B cell (primary cell): ENCODE results near the gene PCAT7. TPM values are rescaled to one million over a fixed set of nuclear protein-coding genes. Genes with fewer than 3 reads are reported as not detected.

Experiments
- ATAC-seq: fragments of 200-7000 bp; cut with Tn5 transposase; one replicate; pipeline ENCODE4 v1.10.0; 2021; ENCODE audit warnings: low read depth, mild to moderate bottlenecking, moderate number of reproducible peaks, moderate library complexity
- CTCF ChIA-PET: fragments of 350-600 bp; sonication (Branson Sonifier 250); formaldehyde crosslinking; loops from one replicate; lab custom pipeline; 2021; ENCODE audit warnings: antibody characterized with exemption, inconsistent platforms; lab: Charles Lee
- POLR2A ChIA-PET: fragments of 350-600 bp; sonication (Branson Sonifier 250); formaldehyde crosslinking; loops from one replicate; lab custom pipeline; 2021; ENCODE audit warnings: antibody characterized with exemption; lab: Charles Lee
- DNase-seq: peaks from one replicate; pipeline ENCODE4 v3.0.0; 2013
- H2AFZ ChIP-seq: 2 replicates; pipeline ENCODE4 v1.6.1; 2012; ENCODE audit warnings: mild to moderate bottlenecking, low read depth, low read length; ENCODE audit not compliant: insufficient read depth, poor library complexity, severe bottlenecking
- H3K27ac ChIP-seq, 2 donors: 1 replicate in 1 of 2; 2 replicates in 1 of 2; pipeline ENCODE4 v1.5.1; 2012 to 2013; ENCODE audit warnings: low read length in 2 of 2, mild to moderate bottlenecking in 2 of 2, moderate library complexity in 1 of 2
- H3K27me3 ChIP-seq, 4 experiments: fragments of 200-600 bp in 1 of 4; sonication (generic) in 1 of 4; replicated peaks in 1 of 4; 1 replicate in 2 of 4; 2 replicates in 2 of 4; pipeline versions ENCODE4 v1.6.1 to v1.7.0; 2013 to 2016; ENCODE audit warnings: low read length in 3 of 4, mild to moderate bottlenecking in 2 of 4, mixed read lengths in 1 of 4, moderate library complexity in 1 of 4; ENCODE audit not compliant: insufficient read depth in 4 of 4, control insufficient read depth in 3 of 4; ENCODE audit errors: control extremely low read depth in 1 of 4
- H3K36me3 ChIP-seq, 2 experiments: replicated peaks in 1 of 2; 1 replicate in 1 of 2; 2 replicates in 1 of 2; pipeline versions ENCODE4 v1.6.1 to v1.7.1; 2013; ENCODE audit warnings: low read length in 1 of 2; ENCODE audit not compliant: insufficient read depth in 2 of 2, control insufficient read depth in 1 of 2; ENCODE audit errors: control extremely low read depth in 1 of 2, extremely low read depth in 1 of 2
- H3K4me1 ChIP-seq, 2 donors: fragments of 200-600 bp in 1 of 2; sonication (generic) in 1 of 2; 1 replicate in 1 of 2; 2 replicates in 1 of 2; pipeline versions ENCODE4 v1.5.1 to v1.6.1; 2013 to 2017; ENCODE audit warnings: low read length in 2 of 2; ENCODE audit not compliant: control insufficient read depth in 2 of 2, insufficient read depth in 2 of 2
- H3K4me2 ChIP-seq: replicated peaks from 2 replicates; pipeline ENCODE3; 2012; ENCODE audit warnings: mild to moderate bottlenecking, low read depth, low read length; ENCODE audit not compliant: poor library complexity, severe bottlenecking
- H3K4me3 ChIP-seq, 5 experiments: fragments of 200-600 bp in 1 of 5; sonication (generic) in 1 of 5; 1 replicate in 3 of 5; 2 replicates in 2 of 5; pipeline versions ENCODE4 v1.5.1 to v1.7.0; 2011 to 2016; ENCODE audit warnings: low read length in 4 of 5, mild to moderate bottlenecking in 4 of 5, low read depth in 2 of 5, control low read depth in 1 of 5, moderate library complexity in 1 of 5; ENCODE audit not compliant: insufficient read depth in 1 of 5; ENCODE audit errors: control extremely low read depth in 1 of 5, extremely low read depth in 1 of 5
- H3K79me2 ChIP-seq: fragments of 200-600 bp; sonication (generic); one replicate; pipeline ENCODE4 v1.6.0; 2016; ENCODE audit warnings: low read length; ENCODE audit not compliant: control insufficient read depth, insufficient read depth
- H3K9ac ChIP-seq: fragments of 200-600 bp; sonication (generic); 2 replicates; pipeline ENCODE4 v1.6.1; 2017; ENCODE audit warnings: mild to moderate bottlenecking, low read length, moderate library complexity
- H3K9me3 ChIP-seq, 3 donors: one replicate each; pipeline versions ENCODE4 v1.6.1 to v1.7.1; 2013; ENCODE audit warnings: low read length in 2 of 3; ENCODE audit not compliant: control insufficient read depth in 2 of 3, insufficient read depth in 1 of 3; ENCODE audit errors: control extremely low read depth in 1 of 3
- H4K20me1 ChIP-seq: 2 replicates; pipeline ENCODE4 v1.6.0; 2012; ENCODE audit warnings: mild to moderate bottlenecking, low read length; ENCODE audit not compliant: insufficient read depth, control insufficient read depth, poor library complexity, severe bottlenecking
- H3K27ac Mint-ChIP-seq: one replicate; pipeline ENCODE4 v1.8.0; 2021; ENCODE audit warnings: mixed read lengths
- H3K27me3 Mint-ChIP-seq: one replicate; pipeline ENCODE4 v1.8.0; 2021; ENCODE audit warnings: mixed read lengths
- H3K4me1 Mint-ChIP-seq: one replicate; pipeline ENCODE4 v1.8.0; 2021; ENCODE audit warnings: mixed read lengths
- H3K4me3 Mint-ChIP-seq: one replicate; pipeline ENCODE4 v1.8.0; 2021; ENCODE audit warnings: mixed read lengths
- H3K9me3 Mint-ChIP-seq: one replicate; pipeline ENCODE4 v1.8.0; 2022; ENCODE audit warnings: mixed read lengths; ENCODE audit not compliant: insufficient read depth
- EZH2 ChIP-seq: IDR thresholded peaks from 2 replicates; pipeline ENCODE4 v1.6.1; 2012; ENCODE audit warnings: borderline replicate concordance, low read depth, mild to moderate bottlenecking, moderate library complexity, low read length; ENCODE audit not compliant: insufficient read depth, poor library complexity, severe bottlenecking
- WGBS: methylation state at CpG from one replicate; pipeline ENCODE4 v1.1.5; 2013; ENCODE audit warnings: missing lambda C conversion rate; ENCODE audit not compliant: insufficient coverage; 5-methylcytosine and 5-hydroxymethylcytosine counted together
- intact Hi-C: fragments of 100-400 bp; cut with micrococcal nuclease; formaldehyde crosslinking; loops from one replicate; pipeline ENCODE4 v1.10.0; 2022
- polyA plus RNA-seq: library from polyadenylated mRNA; depleted of rRNA; stranded (reverse); fragments of >200 nt; gene quantifications from 2 replicates; pipeline ENCODE4 v1.2.3, GENCODE V29; 2012
- total RNA-seq, 2 donors: library from RNA; stranded (reverse); fragments of 120-200 nt in 1 of 2; gene quantifications; 1 replicate in 1 of 2; 2 replicates in 1 of 2; pipeline versions ENCODE4 v1.2.3 to v1.2.4, GENCODE V29; 2013 to 2022
- TF ChIP-seq, protein P1 (sequence below): fragments of 200-600 bp; IDR thresholded peaks from one replicate; pipeline ENCODE4 v1.8.0; 2022; ENCODE audit warnings: antibody characterized with exemption, mild to moderate bottlenecking

Gene PCAT7
- total and polyA plus RNA-seq, 2 donors (not counting 1 experiment from before 2014, with no cell fraction given) = not detected

DNA sequence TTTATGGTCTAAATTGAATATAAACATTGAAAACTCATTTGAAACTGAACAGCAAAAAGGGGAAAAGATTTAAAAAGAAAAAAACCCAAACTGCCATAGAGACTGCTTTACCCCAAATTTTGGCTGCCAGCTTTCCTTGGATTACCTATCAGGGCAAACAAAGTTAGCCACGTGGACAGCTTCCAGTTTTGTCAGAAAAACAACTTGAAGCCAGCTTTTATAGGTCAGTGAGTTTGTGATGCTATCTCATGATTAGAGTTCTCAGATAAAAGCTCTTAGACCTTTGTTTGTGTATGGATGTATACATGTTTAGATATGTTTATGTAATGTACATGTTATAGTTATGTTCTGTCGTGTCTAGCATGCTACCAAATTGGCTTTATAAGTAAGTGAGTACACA is 22.7 kb downstream of the PCAT7 start:
- Mint-ChIP-seq H3K9me3 (no peaks in the 10 kb centered on the region), H3K27ac (no peak overlapping the region), H3K27me3 (peaks cover 17% of the 10 kb centered on the region), H3K4me3 (no peak overlapping the region), H3K4me1 (no peaks in the 10 kb centered on the region)
- H4K20me1 ChIP-seq = no peaks in the 10 kb centered on the region
- no peak overlapping the region for H3K4me3 ChIP-seq
- ATAC-seq (no peak), DNase-seq (no peak)
- 40% methylated on average over 1 of the region's 2 CpGs for WGBS
- POLR2A ChIA-PET = no interaction called here
- no peak overlapping the region for H3K27ac ChIP-seq
- no peak for TF ChIP-seq EZH2
- TF ChIP-seq, protein P1, sequence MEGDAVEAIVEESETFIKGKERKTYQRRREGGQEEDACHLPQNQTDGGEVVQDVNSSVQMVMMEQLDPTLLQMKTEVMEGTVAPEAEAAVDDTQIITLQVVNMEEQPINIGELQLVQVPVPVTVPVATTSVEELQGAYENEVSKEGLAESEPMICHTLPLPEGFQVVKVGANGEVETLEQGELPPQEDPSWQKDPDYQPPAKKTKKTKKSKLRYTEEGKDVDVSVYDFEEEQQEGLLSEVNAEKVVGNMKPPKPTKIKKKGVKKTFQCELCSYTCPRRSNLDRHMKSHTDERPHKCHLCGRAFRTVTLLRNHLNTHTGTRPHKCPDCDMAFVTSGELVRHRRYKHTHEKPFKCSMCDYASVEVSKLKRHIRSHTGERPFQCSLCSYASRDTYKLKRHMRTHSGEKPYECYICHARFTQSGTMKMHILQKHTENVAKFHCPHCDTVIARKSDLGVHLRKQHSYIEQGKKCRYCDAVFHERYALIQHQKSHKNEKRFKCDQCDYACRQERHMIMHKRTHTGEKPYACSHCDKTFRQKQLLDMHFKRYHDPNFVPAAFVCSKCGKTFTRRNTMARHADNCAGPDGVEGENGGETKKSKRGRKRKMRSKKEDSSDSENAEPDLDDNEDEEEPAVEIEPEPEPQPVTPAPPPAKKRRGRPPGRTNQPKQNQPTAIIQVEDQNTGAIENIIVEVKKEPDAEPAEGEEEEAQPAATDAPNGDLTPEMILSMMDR = no peak
- H2AFZ ChIP-seq = no peak overlapping the region
- H3K27me3 ChIP-seq = peaks cover 0 to 4% (median 0%) of the 10 kb centered on the region in 4 experiments
- H3K9me3 ChIP-seq = no peaks in the 10 kb centered on the region
- H3K4me1 ChIP-seq = no peaks in the 10 kb centered on the region
- intact Hi-C loops = no loop called here
- no peak overlapping the region for H3K4me2 ChIP-seq
- no peak overlapping the region for H3K9ac ChIP-seq
- no peaks in the 10 kb centered on the region for H3K36me3 ChIP-seq
- H3K79me2 ChIP-seq = no peaks in the 10 kb centered on the region
- CTCF ChIA-PET = no interaction called here

DNA sequence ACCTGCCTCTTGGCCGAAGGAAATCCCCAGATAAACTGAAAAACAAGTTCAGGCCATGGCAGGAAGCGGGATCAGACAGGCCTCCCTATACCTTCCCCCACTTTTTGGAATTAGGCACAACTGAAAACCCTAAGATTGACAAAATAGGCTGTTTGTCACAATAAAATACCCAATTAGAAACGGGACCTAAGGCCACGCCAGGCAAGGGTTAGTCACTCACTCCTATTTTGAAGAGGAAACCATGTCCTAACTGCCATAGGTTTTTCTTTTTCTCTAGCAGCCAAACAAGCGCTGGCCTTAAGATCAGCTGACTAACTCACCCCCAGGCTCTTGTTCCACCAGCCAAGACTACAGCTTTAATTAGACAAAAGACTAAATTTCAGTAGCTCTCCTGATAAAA is 26.8 kb downstream of the PCAT7 start:
- WGBS = 90% methylated on average over 5 of the region's 5 CpGs
- no peak overlapping the region for H3K4me2 ChIP-seq
- Mint-ChIP-seq H3K4me3 (no peak overlapping the region), H3K27ac (no peak overlapping the region), H3K27me3 (peaks cover 9% of the 10 kb centered on the region), H3K9me3 (no peaks in the 10 kb centered on the region), H3K4me1 (peaks cover 4% of the 10 kb centered on the region)
- peaks cover 0 to 2% of the 10 kb centered on the region in 2 donors for H3K4me1 ChIP-seq
- H3K27me3 ChIP-seq = no peaks in the 10 kb centered on the region
- ATAC-seq (no peak), DNase-seq (no peak)
- H3K9ac ChIP-seq = no peak overlapping the region
- no peaks in the 10 kb centered on the region for H3K9me3 ChIP-seq
- no peaks in the 10 kb centered on the region for H4K20me1 ChIP-seq
- ChIA-PET CTCF (interaction anchor here (0.9 kb wide), 1 partner anchor 15 kb away, joined by 3 read pairs; no protein-coding TSS in a partner anchor), POLR2A (no interaction called here)
- intact Hi-C loops = no loop called here
- no peaks in the 10 kb centered on the region for H3K36me3 ChIP-seq
- H3K27ac ChIP-seq = no peak overlapping the region
- TF ChIP-seq, protein P1 = no peak
- no peak for TF ChIP-seq EZH2
- H3K4me3 ChIP-seq = no peak overlapping the region
- no peaks in the 10 kb centered on the region for H3K79me2 ChIP-seq
- H2AFZ ChIP-seq = no peak overlapping the region
